Activated CD8-positive, alpha-beta memory T cell treated with anti-CD3 and anti-CD28 coated beads, Interleukin-2, amount 10 ng/mL, durations not matched to agents 7 days and 5 days (primary cell): Measurements from ENCODE around the gene CR2. TPM values are rescaled to one million over a fixed set of nuclear protein-coding genes. Genes with fewer than 3 reads are reported as not detected.
A peak's percentile ranks its signal among the peaks of the same experiment; 100 is the strongest.

Experiments
- ATAC-seq: fragments of 150-1000 bp; cut with Tn5 transposase; one replicate; pipeline ENCODE4 v1.10.0; 2021; ENCODE audit warnings: moderate library complexity
- CTCF ChIA-PET: fragments of 350-600 bp; sonication (Branson Sonifier 250); formaldehyde crosslinking; loops from one replicate; lab custom pipeline; 2021; ENCODE audit warnings: antibody characterized with exemption; lab: Charles Lee
- DNase-seq: peaks from one replicate; pipeline ENCODE4 v3.0.0-alpha.2; 2020
- H3K27ac Mint-ChIP-seq: one replicate; pipeline ENCODE4 v1.8.0; 2021; ENCODE audit warnings: mild to moderate bottlenecking, mixed read lengths
- H3K27me3 Mint-ChIP-seq: one replicate; pipeline ENCODE4 v1.8.0; 2021; ENCODE audit warnings: mixed read lengths
- H3K36me3 Mint-ChIP-seq: one replicate; pipeline ENCODE4 v1.8.0; 2021; ENCODE audit warnings: mild to moderate bottlenecking, mixed read lengths
- H3K4me1 Mint-ChIP-seq: one replicate; pipeline ENCODE4 v1.8.0; 2021; ENCODE audit warnings: mixed read lengths
- H3K4me3 Mint-ChIP-seq: one replicate; pipeline ENCODE4 v1.8.0; 2021; ENCODE audit warnings: mild to moderate bottlenecking, moderate library complexity, mixed read lengths
- H3K9me3 Mint-ChIP-seq: one replicate; pipeline ENCODE4 v1.8.0; 2022; ENCODE audit warnings: low read depth, mixed read lengths
- total RNA-seq, 2 experiments: library from RNA; stranded (reverse); gene quantifications; one replicate each; pipeline ENCODE4 v1.2.3, GENCODE V29; 2021

CR2 gene
- total RNA-seq = not detected

GRCh38 chr1:207454046-207454964 is at the start of gene CR2:
TSS of gene CR2 (plus strand) at chr1:207454328. CDS start at chr1:207454419, 91 bp downstream.
- Mint-ChIP-seq H3K27ac (no peak within 1 kb of the TSS), H3K27me3 (peaks cover 56% of the 10 kb centered on the region), H3K9me3 (no peaks in the 10 kb centered on the region), H3K4me3 (peak within 1 kb of the TSS; percentile 47), H3K36me3 (no peaks in the 10 kb centered on the region), H3K4me1 (peaks cover 14% of the 10 kb centered on the region)
- DNase-seq (peak; percentile 45), ATAC-seq (peak; percentile 83)
- CTCF ChIA-PET = interaction anchor here (1.0 to 2.7 kb wide), 2 partner anchors 45 to 353 kb away, joined by 3 to 13 read pairs; no protein-coding TSS in a partner anchor

GRCh38 chr1:207404849-207405525 is 49.1 kb upstream of the CR2 start:
- no peaks in the 10 kb centered on the region for H3K27me3 Mint-ChIP-seq
- peaks cover 16% of the 10 kb centered on the region for H3K4me1 Mint-ChIP-seq
- CTCF ChIA-PET = interaction anchor here (0.6 to 3.4 kb wide), 33 partner anchors 9 to 419 kb away, joined by 3 to 47 read pairs (median 4); partner anchors contain the start of genes C4BPB, CD55, CR1 and PFKFB2
- DNase-seq (no peak), ATAC-seq (peak; percentile 86)
- no peak overlapping the region for H3K27ac Mint-ChIP-seq
- H3K36me3 Mint-ChIP-seq = no peaks in the 10 kb centered on the region
- no peaks in the 10 kb centered on the region for H3K9me3 Mint-ChIP-seq
- H3K4me3 Mint-ChIP-seq = no peak overlapping the region

- Mint-ChIP-seq H3K36me3 (no peaks in the 10 kb centered on the region), H3K4me3 (no peak overlapping the region), H3K9me3 (no peaks in the 10 kb centered on the region), H3K27ac (no peak overlapping the region), H3K4me1 (peaks cover 17% of the 10 kb centered on the region), H3K27me3 (no peaks in the 10 kb centered on the region)
- CTCF ChIA-PET = interaction anchor here (0.7 to 3.4 kb wide), 16 partner anchors 44 to 358 kb away, joined by 3 to 47 read pairs (median 6); partner anchors contain the start of genes C4BPB, CD55 and PFKFB2
- ATAC-seq (no peak), DNase-seq (no peak)
Measured at GRCh38 chr1:207405814-207406213, 48.3 kb upstream of the CR2 start.

GRCh38 chr1:207407655-207408260 is 46.4 kb upstream of the CR2 start:
- Mint-ChIP-seq H3K27ac (no peak overlapping the region), H3K36me3 (no peaks in the 10 kb centered on the region)
- peak; percentile 30 for ATAC-seq

GRCh38 chr1:207412845-207413244 is 41.3 kb upstream of the CR2 start:
- Mint-ChIP-seq H3K36me3 (peaks cover 2% of the 10 kb centered on the region), H3K9me3 (no peaks in the 10 kb centered on the region), H3K4me1 (peaks cover 25% of the 10 kb centered on the region), H3K27ac (no peak overlapping the region), H3K4me3 (no peak overlapping the region), H3K27me3 (peaks cover 8% of the 10 kb centered on the region)
- ATAC-seq = no peak
- CTCF ChIA-PET = interaction anchor here (1.4 to 1.9 kb wide), 2 partner anchors 8 to 328 kb away, joined by 4 read pairs; no protein-coding TSS in a partner anchor
- no peak for DNase-seq

More at GRCh38 chr1:207407655-207408260, 46.4 kb upstream of the CR2 start:
- CTCF ChIA-PET = interaction anchor here (1.1 to 1.3 kb wide), 3 partner anchors 92 to 358 kb away, joined by 3 to 6 read pairs (median 4); no protein-coding TSS in a partner anchor
- peaks cover 27% of the 10 kb centered on the region for H3K4me1 Mint-ChIP-seq
- no peaks in the 10 kb centered on the region for H3K9me3 Mint-ChIP-seq
- no peaks in the 10 kb centered on the region for H3K27me3 Mint-ChIP-seq
- no peak overlapping the region for H3K4me3 Mint-ChIP-seq
- DNase-seq = no peak

- no peak overlapping the region for H3K27ac Mint-ChIP-seq
- peak; percentile 57 for DNase-seq
Measured at GRCh38 chr1:207414606-207415108, 39.5 kb upstream of the CR2 start.

GRCh38 chr1:207417076-207417475 is 37.1 kb upstream of the CR2 start:
- H3K27me3 Mint-ChIP-seq = peaks cover 23% of the 10 kb centered on the region
- peaks cover 6% of the 10 kb centered on the region for H3K9me3 Mint-ChIP-seq
- H3K4me1 Mint-ChIP-seq = peaks cover 13% of the 10 kb centered on the region
- ATAC-seq (no peak), DNase-seq (no peak)
- no peak overlapping the region for H3K4me3 Mint-ChIP-seq
- CTCF ChIA-PET = interaction anchor here (1.1 kb wide), 1 partner anchor 12 kb away, joined by 3 read pairs; no protein-coding TSS in a partner anchor
- H3K27ac Mint-ChIP-seq = no peak overlapping the region
- H3K36me3 Mint-ChIP-seq = peaks cover 4% of the 10 kb centered on the region

More at GRCh38 chr1:207414606-207415108, 39.5 kb upstream of the CR2 start:
- Mint-ChIP-seq H3K4me1 (peaks cover 20% of the 10 kb centered on the region), H3K4me3 (no peak overlapping the region), H3K27me3 (peaks cover 18% of the 10 kb centered on the region), H3K36me3 (peaks cover 2% of the 10 kb centered on the region), H3K9me3 (peaks cover 2% of the 10 kb centered on the region)
- CTCF ChIA-PET = interaction anchor here (1.0 to 1.9 kb wide), 2 partner anchors 10 to 337 kb away, joined by 4 read pairs; no protein-coding TSS in a partner anchor
- peak; percentile 57 for ATAC-seq

- CTCF ChIA-PET = interaction anchor here (0.6 to 1.0 kb wide), 2 partner anchors 21 to 81 kb away, joined by 3 read pairs; no protein-coding TSS in a partner anchor
- Mint-ChIP-seq H3K27ac (no peak overlapping the region), H3K36me3 (peaks cover 4% of the 10 kb centered on the region), H3K27me3 (peaks cover 23% of the 10 kb centered on the region), H3K4me3 (no peak overlapping the region), H3K9me3 (peaks cover 6% of the 10 kb centered on the region), H3K4me1 (peaks cover 9% of the 10 kb centered on the region)
- no peak for ATAC-seq
- DNase-seq = no peak
Measured at GRCh38 chr1:207418351-207418750, 35.8 kb upstream of the CR2 start.

- no peak overlapping the region for H3K4me3 Mint-ChIP-seq
- peaks cover 16% of the 10 kb centered on the region for H3K27me3 Mint-ChIP-seq
- H3K36me3 Mint-ChIP-seq = peaks cover 4% of the 10 kb centered on the region
- H3K9me3 Mint-ChIP-seq = peaks cover 6% of the 10 kb centered on the region
- DNase-seq (no peak), ATAC-seq (no peak)
- H3K4me1 Mint-ChIP-seq = no peaks in the 10 kb centered on the region
- H3K27ac Mint-ChIP-seq = no peak overlapping the region
- CTCF ChIA-PET = interaction anchor here (1.0 kb wide), 1 partner anchor 336 kb away, joined by 3 read pairs; no protein-coding TSS in a partner anchor
Measured at GRCh38 chr1:207420109-207420508, 34.0 kb upstream of the CR2 start.

GRCh38 chr1:207421078-207421477 is 33.0 kb upstream of the CR2 start:
- Mint-ChIP-seq H3K4me1 (no peaks in the 10 kb centered on the region), H3K27ac (no peak overlapping the region), H3K27me3 (peaks cover 16% of the 10 kb centered on the region), H3K36me3 (peaks cover 4% of the 10 kb centered on the region), H3K4me3 (no peak overlapping the region), H3K9me3 (peaks cover 6% of the 10 kb centered on the region)
- ATAC-seq = no peak
- CTCF ChIA-PET = interaction anchor here (1.0 kb wide), 1 partner anchor 337 kb away, joined by 3 read pairs; no protein-coding TSS in a partner anchor
- no peak for DNase-seq

GRCh38 chr1:207423560-207424292 is 30.4 kb upstream of the CR2 start:
- DNase-seq (no peak), ATAC-seq (no peak)
- CTCF ChIA-PET = no interaction called here
- Mint-ChIP-seq H3K27ac (no peak overlapping the region), H3K4me1 (no peaks in the 10 kb centered on the region), H3K27me3 (peaks cover 23% of the 10 kb centered on the region), H3K9me3 (peaks cover 5% of the 10 kb centered on the region), H3K4me3 (no peak overlapping the region), H3K36me3 (peaks cover 2% of the 10 kb centered on the region)
